Measurements from ENCODE around the gene GTSE1. TPM values are rescaled to one million over a fixed set of nuclear protein-coding genes. Genes with fewer than 3 reads are reported as not detected.

Gene GTSE1
- total RNA-seq, 1 donor from 2014 or later, result 0.26 TPM

GRCh38 chr22:46362934-46363515 lies 66.4 kb downstream of the GTSE1 start:
- no peak for DNase-seq (ENCODE audit: low read depth)
- peaks cover 62% of the 10 kb centered on the region for H3K36me3 ChIP-seq (ENCODE audit: control insufficient read depth, insufficient read depth, low read length)
- FAIRE-seq, result no peak
- TF ChIP-seq CTCF (IDR thresholded peaks at IDR 0.05; ENCODE audit: insufficient read depth, low read length, severe bottlenecking), result no peak
- no peaks in the 10 kb centered on the region for H3K27me3 ChIP-seq (ENCODE audit: control insufficient read depth, insufficient read depth, low read length)
- H3K4me3 ChIP-seq (ENCODE audit: low read depth, low read length), result no peak overlapping the region

- DNase-seq (ENCODE audit: low read depth) (no peak), FAIRE-seq (no peak)
- peaks cover 63% of the 10 kb centered on the region for H3K36me3 ChIP-seq (ENCODE audit: control insufficient read depth, insufficient read depth, low read length)
- H3K4me3 ChIP-seq (ENCODE audit: low read depth, low read length), result no peak overlapping the region
- H3K27me3 ChIP-seq (ENCODE audit: control insufficient read depth, insufficient read depth, low read length), result no peaks in the 10 kb centered on the region
- TF ChIP-seq CTCF (IDR thresholded peaks at IDR 0.05; ENCODE audit: insufficient read depth, low read length, severe bottlenecking), result no peak
Measured at GRCh38 chr22:46363611-46364321, 67.1 kb downstream of the GTSE1 start.

GRCh38 chr22:46364341-46365165 lies 67.9 kb downstream of the GTSE1 start:
- TF ChIP-seq CTCF (IDR thresholded peaks at IDR 0.05; ENCODE audit: insufficient read depth, low read length, severe bottlenecking), result no peak
- FAIRE-seq, result no peak

GRCh38 chr22:46365166-46365624 lies 68.5 kb downstream of the GTSE1 start:
- FAIRE-seq, result no peak
- Histone ChIP-seq H3K27me3 (ENCODE audit: control insufficient read depth, insufficient read depth, low read length) (no peaks in the 10 kb centered on the region), H3K36me3 (ENCODE audit: control insufficient read depth, insufficient read depth, low read length) (peaks cover 63% of the 10 kb centered on the region), H3K4me3 (ENCODE audit: low read depth, low read length) (no peak overlapping the region)
- no peak for TF ChIP-seq CTCF (IDR thresholded peaks at IDR 0.05; ENCODE audit: insufficient read depth, low read length, severe bottlenecking)
- no peak for DNase-seq (ENCODE audit: low read depth)

More at GRCh38 chr22:46364341-46365165, 67.9 kb downstream of the GTSE1 start:
- DNase-seq (ENCODE audit: low read depth), result no peak
- Histone ChIP-seq H3K36me3 (ENCODE audit: control insufficient read depth, insufficient read depth, low read length) (peaks cover 61% of the 10 kb centered on the region), H3K4me3 (ENCODE audit: low read depth, low read length) (no peak overlapping the region), H3K27me3 (ENCODE audit: control insufficient read depth, insufficient read depth, low read length) (no peaks in the 10 kb centered on the region)

- DNase-seq (ENCODE audit: low read depth) (no peak), FAIRE-seq (no peak)
- Histone ChIP-seq H3K27me3 (ENCODE audit: control insufficient read depth, insufficient read depth, low read length) (no peaks in the 10 kb centered on the region), H3K36me3 (ENCODE audit: control insufficient read depth, insufficient read depth, low read length) (peaks cover 63% of the 10 kb centered on the region), H3K4me3 (ENCODE audit: low read depth, low read length) (no peak overlapping the region)
- no peak for TF ChIP-seq CTCF (IDR thresholded peaks at IDR 0.05; ENCODE audit: insufficient read depth, low read length, severe bottlenecking)
Measured at GRCh38 chr22:46366327-46366731, 69.7 kb downstream of the GTSE1 start.
